Kidney (tissue), 14 donors: ENCODE measurements around the gene TMEM116. TPM values are rescaled to one million over a fixed set of nuclear protein-coding genes. Genes with fewer than 3 reads are reported as not detected.
"Not testable (repeated sequence)": the region's sequence is repeated elsewhere in the genome, so short reads cannot be mapped to it uniquely, and the experiment has no call there.

Source experiments
- DNase-seq, 5 donors: peaks; one replicate each; pipeline ENCODE4 v3.0.0-alpha.2; 2013 to 2020
- FAIRE-seq: peaks from 2 replicates; lab custom pipeline; 2012; peaks lifted over from hg19 to GRCh38; lab: Jason Lieb, UNC
- H3K27ac ChIP-seq, 2 donors: one replicate each; pipeline ENCODE4 v1.7.0; 2013; ENCODE audit warnings: low read depth in 2 of 2, low read length in 2 of 2, inconsistent platforms in 1 of 2
- H3K27me3 ChIP-seq: one replicate; pipeline ENCODE4 v1.7.1; 2013; ENCODE audit warnings: low read length, inconsistent platforms; ENCODE audit not compliant: control insufficient read depth, insufficient read depth
- H3K36me3 ChIP-seq, 3 donors: one replicate each; pipeline versions ENCODE4 v1.7.0 to v1.7.1; 2013; ENCODE audit warnings: low read length in 3 of 3, control low read depth in 1 of 3, inconsistent platforms in 1 of 3; ENCODE audit not compliant: insufficient read depth in 3 of 3, control insufficient read depth in 2 of 3
- H3K4me1 ChIP-seq, 3 donors: one replicate each; pipeline versions ENCODE4 v1.7.0 to v1.7.1; 2013; ENCODE audit warnings: low read length in 3 of 3, inconsistent platforms in 1 of 3, low read depth in 1 of 3; ENCODE audit not compliant: control insufficient read depth in 2 of 3, insufficient read depth in 2 of 3
- H3K4me3 ChIP-seq, 3 donors: one replicate each; pipeline versions ENCODE4 v1.7.0 to v1.8.1; 2013; ENCODE audit warnings: low read length in 3 of 3, control low read depth in 1 of 3, inconsistent platforms in 1 of 3
- H3K9ac ChIP-seq, 3 donors: one replicate each; pipeline versions ENCODE4 v1.7.0 to v1.7.1; 2013; ENCODE audit warnings: low read length in 3 of 3, control low read depth in 1 of 3, inconsistent platforms in 1 of 3
- H3K9me3 ChIP-seq, 3 donors: one replicate each; pipeline versions ENCODE4 v1.7.0 to v1.7.1; 2013; ENCODE audit warnings: low read length in 3 of 3, control low read depth in 1 of 3, inconsistent platforms in 1 of 3; ENCODE audit not compliant: control insufficient read depth in 2 of 3, insufficient read depth in 1 of 3
- CTCF ChIP-seq: IDR thresholded peaks from 3 replicates; pipeline ENCODE4 v1.5.1; 2012; ENCODE audit warnings: mild to moderate bottlenecking, moderate library complexity, borderline replicate concordance; ENCODE audit not compliant: insufficient read depth; ENCODE audit errors: extremely low read depth
- intact Hi-C: fragments of 100-400 bp; cut with DNase I; formaldehyde crosslinking; loops from one replicate; pipeline ENCODE4 v1.11.1; 2022
- polyA plus RNA-seq: library from polyadenylated mRNA; stranded (reverse); fragments of 350-450 nt; fragmentation: Illumina TruSeq; extraction: RNeasy Lipid Tissue Mini Kit (QIAGEN cat#74804); gene quantifications from one replicate; pipeline ENCODE4 v1.2.3, GENCODE V29; 2014; ENCODE audit warnings: low read depth, low replicate concordance; ENCODE audit not compliant: insufficient read depth
- total RNA-seq: library from RNA; stranded (reverse); fragmentation: NEBNext Ultra II Directional; extraction: Animal tissue kit (Norgen Biotek cat#: 25700); gene quantifications from one replicate; pipeline ENCODE4 v1.2.1, GENCODE V29; 2021
- donor health status: control.
- donor health status: control.
- donor health status: control.
- donor health status: control.
- donor health status: control.
- donor health status: DM: yes; HTN: yes; CAD: no.
- donor health status: Normal renal cell carcinoma (clear cell type).

TMEM116 gene
- total and polyA plus RNA-seq, 2 donors from 2014 or later: 20.2 to 59.7 TPM

GRCh38 chr12:112046003-112046402 is 33.0 kb upstream of the TMEM116 start:
- no peak for TF ChIP-seq CTCF
- H3K27ac ChIP-seq: no peak overlapping the region
- peaks cover 10 to 41% (median 28%) of the 10 kb centered on the region in 3 donors for H3K36me3 ChIP-seq
- no peaks in the 10 kb centered on the region for H3K9me3 ChIP-seq
- H3K9ac ChIP-seq: no peak overlapping the region
- no peak for DNase-seq
- no peaks in the 10 kb centered on the region for H3K4me1 ChIP-seq
- no peak overlapping the region for H3K4me3 ChIP-seq
- H3K27me3 ChIP-seq: no peaks in the 10 kb centered on the region
- intact Hi-C loops: no loop called here
- FAIRE-seq: no peak

GRCh38 chr12:112036614-112037013 is 23.6 kb upstream of the TMEM116 start:
- H3K36me3 ChIP-seq: peaks cover 10 to 26% (median 16%) of the 10 kb centered on the region in 3 donors
- H3K9me3 ChIP-seq, H3K27ac ChIP-seq, FAIRE-seq, H3K27me3 ChIP-seq, intact Hi-C loops, H3K4me3 ChIP-seq, H3K9ac ChIP-seq, H3K4me1 ChIP-seq, DNase-seq: not testable (repeated sequence)

DNA sequence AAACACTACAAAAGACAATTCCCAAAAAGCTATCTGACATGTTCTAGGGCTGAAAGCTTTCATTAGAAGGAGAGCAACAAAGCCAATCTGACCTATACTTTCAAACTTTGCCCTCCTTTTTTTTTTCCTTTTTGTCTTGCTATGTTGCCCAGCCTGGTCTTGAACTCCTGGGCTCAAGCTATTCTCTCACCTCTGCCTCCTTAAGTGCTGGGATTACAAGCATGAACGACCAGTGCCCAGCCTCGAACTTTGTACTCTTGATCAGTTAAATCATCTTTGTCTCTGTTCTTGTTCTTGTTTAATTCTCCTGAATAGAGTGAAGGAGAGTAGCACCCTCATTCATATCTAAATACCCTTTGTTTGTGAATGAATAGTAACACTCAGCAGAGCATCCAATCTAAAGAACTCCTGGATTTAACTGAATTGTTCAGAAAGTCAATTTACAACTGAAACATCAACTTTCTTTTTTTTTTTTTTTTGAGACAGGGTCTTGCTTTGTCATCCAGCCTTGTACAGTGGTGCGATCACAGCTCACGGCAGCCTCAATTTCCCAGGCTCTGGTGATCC is 22.3 kb upstream of the TMEM116 start:
- TF ChIP-seq CTCF: no peak
- intact Hi-C loops: no loop called here
- Histone ChIP-seq H3K9ac (no peak overlapping the region), H3K4me3 (no peak overlapping the region), H3K4me1 (no peaks in the 10 kb centered on the region), H3K9me3 (no peaks in the 10 kb centered on the region), H3K27me3 (no peaks in the 10 kb centered on the region), H3K36me3 (peaks cover 10 to 22% (median 22%) of the 10 kb centered on the region in 3 donors), H3K27ac (no peak overlapping the region)
- FAIRE-seq (no peak), DNase-seq (no peak)

- no peaks in the 10 kb centered on the region for H3K4me1 ChIP-seq
- H3K9ac ChIP-seq: no peak overlapping the region
- H3K27me3 ChIP-seq: no peaks in the 10 kb centered on the region
- FAIRE-seq (no peak), DNase-seq (no peak)
- peaks cover 4 to 19% (median 14%) of the 10 kb centered on the region in 3 donors for H3K36me3 ChIP-seq
- no peak overlapping the region for H3K27ac ChIP-seq
- TF ChIP-seq CTCF: no peak
- intact Hi-C loops: no loop called here
- no peaks in the 10 kb centered on the region for H3K9me3 ChIP-seq
- no peak overlapping the region for H3K4me3 ChIP-seq
Measured at GRCh38 chr12:112032292-112032691, 19.3 kb upstream of the TMEM116 start.
